GM23248 (cell line): ENCODE data around the gene SRP54.

ENCODE experiments used
- EZH2 ChIP-seq: fragments of 200-600 bp; sonication (generic); IDR thresholded peaks from 2 replicates; pipeline ENCODE4 v1.6.1; 2018; ENCODE audit warnings: antibody characterized with exemption, mild to moderate bottlenecking; ENCODE audit not compliant: insufficient read depth, poor library complexity, severe bottlenecking
- EZH2phosphoT487 ChIP-seq: fragments of 200-600 bp; sonication (generic); IDR thresholded peaks from 2 replicates; pipeline ENCODE4 v1.6.1; 2018; ENCODE audit warnings: antibody characterized with exemption, moderate library complexity, mild to moderate bottlenecking, low read depth; ENCODE audit not compliant: insufficient read depth

DNA sequence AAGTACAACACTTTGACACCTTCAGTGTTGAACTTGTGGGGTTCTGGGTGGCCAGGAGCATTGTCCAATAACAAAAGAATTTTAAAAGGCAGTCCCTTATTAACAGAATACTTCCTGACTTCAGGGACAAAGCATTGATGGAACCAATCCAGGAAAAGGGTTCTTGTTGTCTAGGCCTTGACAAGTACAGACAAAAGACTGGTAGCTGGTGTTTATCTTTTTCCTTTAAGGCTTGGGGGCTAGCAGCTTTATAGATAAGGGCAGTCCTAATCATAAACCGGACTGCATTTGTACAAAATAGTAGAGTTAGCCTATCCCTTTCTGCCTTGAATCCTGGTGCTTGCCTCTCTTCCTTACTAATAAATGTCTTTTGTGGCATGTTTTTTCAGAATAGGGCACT, 90.7 kb downstream of the SRP54 start:
- no peak for TF ChIP-seq EZH2
- TF ChIP-seq EZH2phosphoT487 = no peak
